ENCODE data around the gene SYNM. TPM values are rescaled to one million over a fixed set of nuclear protein-coding genes. Genes with fewer than 3 reads are reported as not detected.
A peak's percentile ranks its signal among the peaks of the same experiment; 100 is the strongest.

Gene SYNM
- total and polyA plus RNA-seq, 7 experiments from 2014 or later = 0.17 to 6.0 (median 1.6) TPM

DNA sequence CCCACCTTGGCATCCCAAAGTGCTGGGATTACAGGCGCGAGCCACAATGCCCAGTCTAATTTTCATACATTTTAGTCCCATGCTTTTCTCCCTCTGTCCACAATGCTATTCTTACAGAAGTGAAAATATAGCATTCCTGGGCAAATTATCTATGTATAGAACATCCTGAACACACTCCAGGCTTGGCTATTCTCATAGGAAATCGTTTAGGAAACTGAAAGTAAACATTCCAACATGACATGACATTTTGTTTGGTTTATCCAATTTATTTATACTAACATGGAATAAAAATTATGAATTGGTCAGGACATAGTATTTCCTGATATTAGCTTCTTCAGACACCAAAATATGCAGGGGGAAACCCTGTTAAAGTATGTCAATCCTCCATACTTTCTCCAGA lies 52.6 kb downstream of the SYNM start:
- Histone ChIP-seq H3K4me3 (ENCODE audit: low read length) (no peak overlapping the region), H3K27me3 (ENCODE audit: control insufficient read depth in 2 of 2, insufficient read depth in 2 of 2, low read length in 2 of 2) (peaks cover 0 to 3% of the 10 kb centered on the region in 2 donors), H3K27ac (ENCODE audit: low read depth, low read length) (no peak overlapping the region), H3K36me3 (ENCODE audit: control insufficient read depth in 2 of 3, insufficient read depth in 3 of 3, low read length in 3 of 3) (no peaks in the 10 kb centered on the region), H3K4me1 (ENCODE audit: control insufficient read depth in 2 of 2, insufficient read depth in 2 of 2, low read length in 2 of 2) (no peaks in the 10 kb centered on the region), H3K9me3 (ENCODE audit: control insufficient read depth in 2 of 3, low read length in 3 of 3) (no peaks in the 10 kb centered on the region)
- Mint-ChIP-seq H3K27me3 (no peaks in the 10 kb centered on the region), H3K9me3 (no peaks in the 10 kb centered on the region), H3K36me3 (peaks cover 0 to 4% (median 0%) of the 10 kb centered on the region in 5 donors), H3K4me3 (no peak overlapping the region), H3K27ac (no peak overlapping the region), H3K4me1 (peaks cover 0 to 9% (median under 1%) of the 10 kb centered on the region in 7 donors)
- CTCF ChIA-PET = no interaction called here
- no peak for DNase-seq
- POLR2A ChIA-PET = interaction anchor here (0.7 kb wide), 1 partner anchor 601 kb away, joined by 3 read pairs; no protein-coding TSS in a partner anchor
- ATAC-seq = no peak
- intact Hi-C loops (cut with micrococcal nuclease) = no loop called here

- H3K9me3 ChIP-seq (ENCODE audit: control insufficient read depth in 2 of 3, low read length in 3 of 3) = no peaks in the 10 kb centered on the region
- ChIA-PET POLR2A (no interaction called here), CTCF (no interaction called here)
- intact Hi-C loops (cut with micrococcal nuclease) = no loop called here
- H3K36me3 ChIP-seq (ENCODE audit: control insufficient read depth in 2 of 3, insufficient read depth in 3 of 3, low read length in 3 of 3) = no peaks in the 10 kb centered on the region
- H3K4me1 ChIP-seq (ENCODE audit: control insufficient read depth in 2 of 2, insufficient read depth in 2 of 2, low read length in 2 of 2) = peaks cover 0 to 6% of the 10 kb centered on the region in 2 donors
- H3K9me3 Mint-ChIP-seq = no peaks in the 10 kb centered on the region
- no peak overlapping the region for H3K27ac ChIP-seq (ENCODE audit: low read depth, low read length)
- ATAC-seq = no peak
- no peak overlapping the region for H3K4me3 Mint-ChIP-seq
- H3K27me3 Mint-ChIP-seq = no peaks in the 10 kb centered on the region
- no peak overlapping the region for H3K4me3 ChIP-seq (ENCODE audit: low read length)
- peaks cover 0 to 20% (median 14%) of the 10 kb centered on the region in 7 donors for H3K4me1 Mint-ChIP-seq
- no peak for DNase-seq
- no peak overlapping the region for H3K27ac Mint-ChIP-seq
- peaks cover 0 to 4% (median 0%) of the 10 kb centered on the region in 5 donors for H3K36me3 Mint-ChIP-seq
- H3K27me3 ChIP-seq (ENCODE audit: control insufficient read depth in 2 of 2, insufficient read depth in 2 of 2, low read length in 2 of 2) = no peaks in the 10 kb centered on the region
Observed at GRCh38 chr15:99158626-99159412, 53.9 kb downstream of the SYNM start.

DNA sequence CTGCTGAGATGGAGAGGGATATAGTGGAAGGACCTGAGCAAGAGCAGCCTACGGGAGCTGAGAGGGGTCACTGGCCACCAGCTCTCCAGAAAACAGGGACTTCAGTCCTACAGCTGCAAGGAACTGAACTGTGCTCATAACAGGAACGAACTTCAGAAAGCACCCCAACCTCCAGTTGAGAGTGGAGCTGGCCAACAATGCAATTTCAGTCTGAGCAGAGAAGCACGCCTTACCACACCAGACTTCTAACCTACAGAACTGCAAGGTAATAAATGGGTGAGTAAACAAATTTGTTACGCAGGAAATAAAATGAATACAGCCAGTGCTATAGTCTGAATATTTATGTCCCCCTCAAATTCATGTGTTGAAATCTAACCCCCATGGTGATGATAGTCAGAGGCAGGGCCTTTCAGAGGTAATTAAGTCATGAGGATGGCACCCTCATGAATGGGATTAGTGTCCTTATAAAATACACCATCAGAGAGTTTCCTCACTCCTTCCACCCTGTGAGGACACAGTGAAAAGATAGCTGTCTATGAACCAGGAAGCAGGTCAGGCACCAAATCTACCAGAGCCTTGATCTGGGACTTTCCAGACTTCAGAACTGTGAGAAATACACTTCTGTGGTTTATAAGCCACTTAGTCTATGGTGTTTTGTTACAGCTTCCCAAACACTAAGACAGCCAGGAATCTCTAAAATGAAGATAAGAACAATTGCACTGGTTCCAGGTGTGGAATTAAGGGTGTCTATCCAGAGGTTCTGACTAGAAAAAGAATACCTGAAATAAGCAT lies 58.6 kb downstream of the SYNM start:
- intact Hi-C loops (cut with micrococcal nuclease) = no loop called here
- Histone ChIP-seq H3K36me3 (ENCODE audit: control insufficient read depth in 2 of 3, insufficient read depth in 3 of 3, low read length in 3 of 3) (no peaks in the 10 kb centered on the region), H3K4me1 (ENCODE audit: control insufficient read depth in 2 of 2, insufficient read depth in 2 of 2, low read length in 2 of 2) (peaks cover 0 to 6% of the 10 kb centered on the region in 2 donors), H3K9me3 (ENCODE audit: control insufficient read depth in 2 of 3, low read length in 3 of 3) (no peaks in the 10 kb centered on the region), H3K4me3 (ENCODE audit: low read length) (no peak overlapping the region), H3K27ac (ENCODE audit: low read depth, low read length) (no peak overlapping the region), H3K27me3 (ENCODE audit: control insufficient read depth in 2 of 2, insufficient read depth in 2 of 2, low read length in 2 of 2) (no peaks in the 10 kb centered on the region)
- no peaks in the 10 kb centered on the region for H3K9me3 Mint-ChIP-seq
- peak overlapping the region in 3 of 9 donors; percentile 38 to 83 (median 57) for H3K27ac Mint-ChIP-seq
- H3K4me1 Mint-ChIP-seq = peaks cover 0 to 24% (median 19%) of the 10 kb centered on the region in 7 donors
- peak overlapping the region in 1 of 10 donors; percentile 29 for H3K4me3 Mint-ChIP-seq
- peaks cover 0 to 4% (median 0%) of the 10 kb centered on the region in 5 donors for H3K36me3 Mint-ChIP-seq
- ChIA-PET CTCF (no interaction called here), POLR2A (no interaction called here)
- DNase-seq (no peak), ATAC-seq (peak; percentile 37)
- H3K27me3 Mint-ChIP-seq = no peaks in the 10 kb centered on the region

- no peaks in the 10 kb centered on the region for H3K36me3 ChIP-seq (ENCODE audit: control insufficient read depth in 2 of 3, insufficient read depth in 3 of 3, low read length in 3 of 3)
- H3K9me3 ChIP-seq (ENCODE audit: control insufficient read depth in 2 of 3, low read length in 3 of 3) = no peaks in the 10 kb centered on the region
- intact Hi-C loops (cut with micrococcal nuclease) = no loop called here
- no peak overlapping the region for H3K4me3 ChIP-seq (ENCODE audit: low read length)
- H3K4me3 Mint-ChIP-seq = no peak overlapping the region
- H3K27ac Mint-ChIP-seq = peak overlapping the region in 1 of 9 donors; percentile 18
- ATAC-seq (no peak), DNase-seq (no peak)
- POLR2A ChIA-PET = no interaction called here
- H3K9me3 Mint-ChIP-seq = no peaks in the 10 kb centered on the region
- H3K27me3 ChIP-seq (ENCODE audit: control insufficient read depth in 2 of 2, insufficient read depth in 2 of 2, low read length in 2 of 2) = no peaks in the 10 kb centered on the region
- H3K4me1 ChIP-seq (ENCODE audit: control insufficient read depth in 2 of 2, insufficient read depth in 2 of 2, low read length in 2 of 2) = peaks cover 0 to 6% of the 10 kb centered on the region in 2 donors
- peaks cover 0 to 24% (median 19%) of the 10 kb centered on the region in 7 donors for H3K4me1 Mint-ChIP-seq
- H3K27me3 Mint-ChIP-seq = no peaks in the 10 kb centered on the region
- H3K36me3 Mint-ChIP-seq = peaks cover 0 to 4% (median 0%) of the 10 kb centered on the region in 5 donors
- no peak overlapping the region for H3K27ac ChIP-seq (ENCODE audit: low read depth, low read length)
- CTCF ChIA-PET = no interaction called here
Observed at GRCh38 chr15:99164119-99164518, 59.2 kb downstream of the SYNM start.

DNA sequence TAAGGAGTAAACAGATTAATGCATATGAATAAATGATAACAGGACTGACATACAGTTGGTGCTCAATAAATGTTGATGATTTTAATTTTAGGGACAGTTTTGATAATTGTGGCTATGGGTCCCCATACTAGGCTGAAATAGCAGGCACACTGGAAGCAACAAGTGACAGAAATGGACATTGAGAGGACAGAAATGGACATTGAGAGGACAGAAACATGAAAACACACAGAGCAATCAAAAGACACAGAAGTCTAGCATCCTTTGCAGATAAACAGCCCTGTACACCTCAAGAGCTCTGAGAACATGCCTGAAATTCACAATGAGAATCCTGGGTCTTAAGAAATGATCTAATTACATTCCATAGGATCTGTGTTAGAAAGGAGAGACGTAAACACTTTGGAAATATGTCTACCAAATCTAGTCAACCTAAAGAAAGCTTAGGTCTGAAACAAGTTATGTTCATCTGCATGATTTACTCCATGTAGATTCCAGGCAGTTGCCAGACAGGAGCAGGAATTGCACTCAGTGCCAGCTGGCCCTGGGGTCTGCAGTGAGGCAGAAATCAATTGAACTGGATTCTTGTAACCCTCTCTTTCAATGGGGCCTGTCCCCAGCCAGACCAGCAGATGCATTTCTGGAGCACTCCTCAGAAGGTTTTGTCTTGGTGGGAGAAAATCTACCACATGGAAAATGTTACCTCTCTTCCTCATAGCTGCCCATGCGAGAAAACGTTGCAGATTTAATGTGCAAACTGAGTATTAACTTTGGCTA lies 60.3 kb downstream of the SYNM start:
- DNase-seq (no peak), ATAC-seq (no peak)
- no peak overlapping the region for H3K4me3 ChIP-seq (ENCODE audit: low read length)
- H3K4me3 Mint-ChIP-seq = no peak overlapping the region
- ChIA-PET CTCF (no interaction called here), POLR2A (no interaction called here)
- H3K27ac Mint-ChIP-seq = peak overlapping the region in 1 of 9 donors; percentile 26
- H3K27me3 Mint-ChIP-seq = no peaks in the 10 kb centered on the region
- peaks cover 0 to 24% (median 19%) of the 10 kb centered on the region in 7 donors for H3K4me1 Mint-ChIP-seq
- no peaks in the 10 kb centered on the region for H3K36me3 Mint-ChIP-seq
- peaks cover 0 to 6% of the 10 kb centered on the region in 2 donors for H3K4me1 ChIP-seq (ENCODE audit: control insufficient read depth in 2 of 2, insufficient read depth in 2 of 2, low read length in 2 of 2)
- no peaks in the 10 kb centered on the region for H3K9me3 ChIP-seq (ENCODE audit: control insufficient read depth in 2 of 3, low read length in 3 of 3)
- H3K9me3 Mint-ChIP-seq = no peaks in the 10 kb centered on the region
- no peaks in the 10 kb centered on the region for H3K36me3 ChIP-seq (ENCODE audit: control insufficient read depth in 2 of 3, insufficient read depth in 3 of 3, low read length in 3 of 3)
- intact Hi-C loops (cut with micrococcal nuclease) = no loop called here
- H3K27ac ChIP-seq (ENCODE audit: low read depth, low read length) = no peak overlapping the region
- no peaks in the 10 kb centered on the region for H3K27me3 ChIP-seq (ENCODE audit: control insufficient read depth in 2 of 2, insufficient read depth in 2 of 2, low read length in 2 of 2)

GRCh38 chr15:99165956-99166689 lies 61.2 kb downstream of the SYNM start:
- Histone ChIP-seq H3K36me3 (ENCODE audit: control insufficient read depth in 2 of 3, insufficient read depth in 3 of 3, low read length in 3 of 3) (no peaks in the 10 kb centered on the region), H3K4me1 (ENCODE audit: control insufficient read depth in 2 of 2, insufficient read depth in 2 of 2, low read length in 2 of 2) (peaks cover 0 to 6% of the 10 kb centered on the region in 2 donors), H3K9me3 (ENCODE audit: control insufficient read depth in 2 of 3, low read length in 3 of 3) (no peaks in the 10 kb centered on the region), H3K27ac (ENCODE audit: low read depth, low read length) (no peak overlapping the region), H3K4me3 (ENCODE audit: low read length) (no peak overlapping the region), H3K27me3 (ENCODE audit: control insufficient read depth in 2 of 2, insufficient read depth in 2 of 2, low read length in 2 of 2) (no peaks in the 10 kb centered on the region)
- Mint-ChIP-seq H3K27ac (no peak overlapping the region), H3K4me3 (no peak overlapping the region), H3K4me1 (peaks cover 0 to 24% (median 19%) of the 10 kb centered on the region in 7 donors), H3K9me3 (no peaks in the 10 kb centered on the region), H3K27me3 (no peaks in the 10 kb centered on the region), H3K36me3 (no peaks in the 10 kb centered on the region)
- ChIA-PET POLR2A (no interaction called here), CTCF (no interaction called here)
- intact Hi-C loops (cut with micrococcal nuclease) = no loop called here
- no peak for ATAC-seq
- DNase-seq = no peak

Data from naive thymus-derived CD4-positive, alpha-beta T cell (primary cell).